GM12875 (cell line): ENCODE results near the gene NDE1.
"Not testable (repeated sequence)": the region's sequence is repeated elsewhere in the genome, so short reads cannot be mapped to it uniquely, and the experiment has no call there.

Experiments
- H3K4me3 ChIP-seq: one replicate; pipeline ENCODE4 v1.5.1; 2011; ENCODE audit warnings: low read depth, low read length, control low read depth
- CTCF ChIP-seq: IDR thresholded peaks from 2 replicates; pipeline ENCODE4 v1.5.1; 2011; ENCODE audit warnings: low read depth, mild to moderate bottlenecking, control low read depth, inconsistent platforms, low read length, moderate library complexity, borderline replicate concordance; ENCODE audit not compliant: insufficient read depth

NDE1 gene

DNA sequence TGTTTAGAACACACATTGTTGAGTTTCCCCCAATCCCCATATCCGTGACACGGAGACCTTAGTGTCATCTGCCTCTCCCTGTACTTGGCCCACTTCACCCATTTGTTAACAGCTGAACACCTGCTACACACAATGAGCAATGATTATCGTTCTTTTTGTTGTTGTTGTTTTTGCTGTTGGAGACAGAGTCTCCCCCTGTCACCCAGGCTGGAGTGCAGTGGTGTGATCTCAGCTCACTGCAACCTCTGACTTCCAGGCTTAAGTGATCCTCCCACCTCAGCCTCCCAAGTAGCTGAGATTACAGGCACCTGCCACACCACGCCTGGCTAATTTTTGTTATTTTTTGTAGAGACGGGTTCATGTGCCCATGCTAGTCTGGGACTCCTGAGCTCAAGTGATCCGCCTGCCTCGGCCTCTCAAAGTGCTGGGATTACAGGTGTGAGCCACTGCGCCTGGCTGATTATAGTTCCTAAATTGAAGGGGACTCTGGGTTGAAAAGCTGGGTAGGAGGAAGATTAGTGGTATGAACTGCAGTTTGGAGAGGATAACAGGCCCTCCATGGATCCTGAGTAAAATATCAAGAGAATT lies 21.6 kb downstream of the NDE1 start:
- H3K4me3 ChIP-seq: no peak overlapping the region
- TF ChIP-seq CTCF: no peak

DNA sequence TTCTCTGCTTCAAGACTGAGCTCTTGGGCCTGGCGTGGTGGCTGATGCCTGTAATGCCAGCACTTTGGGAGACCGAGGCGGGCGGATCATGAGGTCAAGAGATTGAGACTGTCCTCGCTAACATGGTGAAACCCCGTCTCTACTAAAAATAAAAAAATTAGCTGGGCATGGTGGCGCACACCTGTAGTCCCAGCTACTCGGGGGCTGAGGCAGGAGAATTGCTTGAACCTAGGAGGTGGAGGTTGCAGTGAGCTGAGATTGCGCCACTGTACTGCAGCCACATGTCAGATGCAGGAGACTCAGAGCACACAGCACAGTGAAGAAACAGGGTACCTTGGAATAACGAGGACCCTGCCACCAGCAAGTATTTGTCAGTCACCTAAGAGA lies 22.1 kb downstream of the NDE1 start:
- not testable (repeated sequence) for H3K4me3 ChIP-seq

GRCh38 chr16:15672514-15673167 lies 22.6 kb downstream of the NDE1 start:
- no peak overlapping the region for H3K4me3 ChIP-seq

DNA sequence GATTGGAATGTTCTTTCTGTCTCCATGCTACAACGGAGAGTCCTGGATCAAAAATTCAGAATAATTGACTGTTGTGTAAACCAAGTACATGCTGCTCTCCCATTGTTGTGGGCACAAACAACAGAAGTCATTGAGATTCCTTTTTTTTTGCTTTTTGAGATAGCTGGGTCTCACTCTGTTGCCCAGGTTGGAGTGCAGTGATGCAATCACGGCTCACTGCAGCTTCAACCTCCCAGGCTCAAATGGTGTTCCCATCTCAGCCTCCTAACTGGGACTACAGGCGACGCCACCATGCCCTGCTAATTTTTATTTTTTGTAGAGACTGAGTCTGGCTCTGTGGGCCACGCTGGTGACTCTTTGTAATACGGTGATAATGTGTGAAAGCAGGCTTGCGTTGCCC lies 24.5 kb downstream of the NDE1 start:
- TF ChIP-seq CTCF: no peak
- H3K4me3 ChIP-seq: no peak overlapping the region

More at GRCh38 chr16:15672514-15673167, 22.6 kb downstream of the NDE1 start:
- no peak for TF ChIP-seq CTCF

DNA sequence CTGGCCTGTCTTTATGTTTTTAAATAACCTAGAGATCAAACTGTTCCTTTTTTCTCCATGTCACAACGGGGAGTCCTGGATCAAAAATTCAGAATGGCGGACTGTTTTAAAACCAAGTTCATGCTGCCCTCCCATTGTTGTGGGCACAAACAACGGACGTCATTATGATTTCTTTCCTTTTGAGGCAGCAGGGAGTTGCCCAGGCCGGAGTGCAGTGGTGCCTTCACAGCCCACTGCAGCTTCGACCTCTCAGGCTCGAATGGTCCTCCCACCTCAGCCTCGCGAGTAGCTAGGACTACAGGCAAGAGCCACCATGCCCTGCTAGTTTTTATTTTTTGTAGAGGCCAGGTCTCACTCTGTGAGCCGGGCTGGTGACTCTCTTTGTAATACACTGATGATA lies 26.5 kb downstream of the NDE1 start:
- no peak for TF ChIP-seq CTCF
- no peak overlapping the region for H3K4me3 ChIP-seq

- no peak for TF ChIP-seq CTCF
- no peak overlapping the region for H3K4me3 ChIP-seq
Measured at GRCh38 chr16:15677447-15677846, 27.4 kb downstream of the NDE1 start.

DNA sequence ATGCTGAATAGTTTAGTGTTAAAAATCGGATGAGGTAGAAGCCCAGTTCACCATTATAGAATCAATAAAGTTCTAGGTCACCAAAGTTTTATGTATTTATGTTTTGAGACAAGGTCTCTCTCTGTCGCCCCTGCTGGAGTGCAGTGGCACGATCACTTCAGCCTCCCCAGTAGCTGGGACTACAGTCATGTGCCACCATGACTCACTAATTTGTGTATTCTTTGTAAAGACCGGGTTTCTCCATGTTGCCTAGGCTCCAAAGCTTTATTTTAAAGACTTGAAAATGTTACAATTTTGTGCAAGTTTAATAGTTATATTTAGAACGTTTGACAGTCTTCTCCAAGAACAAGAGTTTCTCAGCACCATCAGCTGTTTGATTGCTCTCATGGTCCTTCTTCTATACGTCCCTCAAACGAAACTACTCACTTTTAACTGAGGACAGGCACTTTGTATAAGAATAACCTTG lies 32.1 kb downstream of the NDE1 start:
- peak; percentile 57; the same call in 1 of the 2 replicates for TF ChIP-seq CTCF
- H3K4me3 ChIP-seq: no peak overlapping the region
